ENCODE data around the gene GABARAPL2.

GRCh38 chr16:75599452-75600277 is 33.5 kb downstream of the GABARAPL2 start:
- no peak for TF ChIP-seq ZNF274 (IDR thresholded peaks at IDR 0.05; ENCODE audit: low read depth, low read length)
- no peak for TF ChIP-seq YY1 (IDR thresholded peaks at IDR 0.05; ENCODE audit: insufficient read depth, insufficient read length)

Data from NT2/D1 (cell line).